ENCODE data around the gene PCDHA4.

Gene PCDHA4

DNA sequence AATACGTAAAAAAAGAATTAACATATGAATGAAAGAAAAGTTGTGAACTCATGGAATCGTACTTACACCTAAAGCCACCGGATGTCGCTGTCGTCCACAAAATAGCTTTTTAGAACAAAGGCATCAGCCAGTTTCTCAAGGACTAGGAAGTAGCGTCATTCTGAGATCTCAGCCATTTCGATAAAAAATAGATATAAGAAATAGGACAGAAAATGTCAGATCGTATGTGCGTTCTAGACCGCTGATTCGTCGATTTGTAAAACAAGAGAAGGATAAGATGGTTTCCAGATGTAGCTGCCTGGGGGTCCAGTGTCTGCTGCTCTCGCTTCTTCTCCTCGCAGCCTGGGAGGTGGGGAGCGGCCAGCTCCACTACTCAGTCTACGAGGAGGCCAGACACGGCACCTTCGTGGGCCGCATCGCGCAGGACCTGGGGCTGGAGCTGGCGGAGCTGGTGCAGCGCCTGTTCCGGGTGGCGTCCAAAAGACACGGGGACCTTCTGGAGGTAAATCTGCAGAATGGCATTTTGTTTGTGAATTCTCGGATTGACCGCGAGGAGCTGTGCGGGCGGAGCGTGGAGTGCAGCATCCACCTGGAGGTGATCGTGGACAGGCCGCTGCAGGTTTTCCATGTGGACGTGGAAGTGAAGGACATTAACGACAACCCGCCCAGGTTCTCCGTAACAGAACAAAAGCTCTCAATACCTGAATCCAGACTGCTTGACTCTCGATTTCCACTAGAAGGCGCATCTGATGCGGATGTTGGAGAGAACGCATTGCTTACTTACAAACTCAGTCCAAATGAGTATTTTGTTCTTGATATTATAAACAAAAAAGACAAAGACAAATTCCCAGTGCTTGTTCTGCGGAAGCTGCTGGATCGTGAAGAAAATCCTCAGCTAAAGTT is 49.2 kb downstream of the PCDHA4 start, which contains the start of gene PCDHA10:
Gene PCDHA10, plus strand, starts transcription at position 126 of the 903 bp plus-strand sequence. Its CDS starts 152 bp downstream, at position 278.
- no peak within 1 kb of the TSS for H3K27ac Mint-ChIP-seq
- peaks cover 3% of the 10 kb centered on the region for H3K27me3 Mint-ChIP-seq (ENCODE audit: low read depth, poor library complexity)
- peaks cover 78% of the 10 kb centered on the region for H3K36me3 Mint-ChIP-seq (ENCODE audit: low read depth)
- H3K4me3 Mint-ChIP-seq: peak within 1 kb of the TSS; percentile 84
- TF ChIP-seq, protein P1, sequence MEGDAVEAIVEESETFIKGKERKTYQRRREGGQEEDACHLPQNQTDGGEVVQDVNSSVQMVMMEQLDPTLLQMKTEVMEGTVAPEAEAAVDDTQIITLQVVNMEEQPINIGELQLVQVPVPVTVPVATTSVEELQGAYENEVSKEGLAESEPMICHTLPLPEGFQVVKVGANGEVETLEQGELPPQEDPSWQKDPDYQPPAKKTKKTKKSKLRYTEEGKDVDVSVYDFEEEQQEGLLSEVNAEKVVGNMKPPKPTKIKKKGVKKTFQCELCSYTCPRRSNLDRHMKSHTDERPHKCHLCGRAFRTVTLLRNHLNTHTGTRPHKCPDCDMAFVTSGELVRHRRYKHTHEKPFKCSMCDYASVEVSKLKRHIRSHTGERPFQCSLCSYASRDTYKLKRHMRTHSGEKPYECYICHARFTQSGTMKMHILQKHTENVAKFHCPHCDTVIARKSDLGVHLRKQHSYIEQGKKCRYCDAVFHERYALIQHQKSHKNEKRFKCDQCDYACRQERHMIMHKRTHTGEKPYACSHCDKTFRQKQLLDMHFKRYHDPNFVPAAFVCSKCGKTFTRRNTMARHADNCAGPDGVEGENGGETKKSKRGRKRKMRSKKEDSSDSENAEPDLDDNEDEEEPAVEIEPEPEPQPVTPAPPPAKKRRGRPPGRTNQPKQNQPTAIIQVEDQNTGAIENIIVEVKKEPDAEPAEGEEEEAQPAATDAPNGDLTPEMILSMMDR (IDR thresholded peaks at IDR 0.05): peak; percentile 23
- H3K9me3 Mint-ChIP-seq: peaks cover 80% of the 10 kb centered on the region
- no peak for DNase-seq
- H3K4me1 Mint-ChIP-seq: no peaks in the 10 kb centered on the region

DNA sequence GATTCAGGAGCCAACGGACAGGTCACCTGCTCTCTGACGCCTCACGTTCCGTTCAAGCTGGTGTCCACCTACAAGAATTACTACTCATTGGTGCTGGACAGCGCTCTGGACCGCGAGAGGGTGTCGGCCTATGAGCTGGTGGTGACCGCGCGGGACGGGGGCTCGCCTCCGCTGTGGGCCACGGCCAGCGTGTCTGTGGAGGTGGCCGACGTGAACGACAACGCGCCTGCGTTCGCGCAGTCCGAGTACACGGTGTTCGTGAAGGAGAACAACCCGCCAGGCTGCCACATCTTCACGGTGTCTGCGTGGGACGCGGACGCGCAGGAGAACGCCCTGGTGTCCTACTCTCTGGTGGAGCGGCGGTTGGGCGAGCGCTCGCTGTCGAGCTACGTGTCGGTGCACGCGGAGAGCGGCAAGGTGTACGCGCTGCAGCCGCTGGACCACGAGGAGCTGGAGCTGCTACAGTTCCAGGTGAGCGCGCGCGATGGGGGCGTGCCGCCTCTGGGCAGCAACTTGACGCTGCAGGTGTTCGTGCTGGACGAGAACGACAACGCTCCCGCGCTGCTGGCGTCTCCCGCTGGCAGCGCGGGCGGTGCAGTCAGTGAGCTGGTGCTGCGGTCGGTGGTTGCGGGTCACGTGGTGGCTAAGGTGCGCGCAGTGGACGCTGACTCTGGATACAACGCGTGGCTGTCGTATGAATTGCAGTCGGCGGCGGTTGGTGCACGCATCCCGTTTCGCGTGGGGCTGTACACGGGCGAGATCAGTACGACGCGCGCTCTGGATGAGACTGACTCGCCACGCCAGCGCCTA is 50.5 kb downstream of the PCDHA4 start:
- peaks cover 3% of the 10 kb centered on the region for H3K27me3 Mint-ChIP-seq (ENCODE audit: low read depth, poor library complexity)
- H3K36me3 Mint-ChIP-seq (ENCODE audit: low read depth): peaks cover 82% of the 10 kb centered on the region
- H3K27ac Mint-ChIP-seq: no peak overlapping the region
- TF ChIP-seq, protein P1 (IDR thresholded peaks at IDR 0.05): no peak
- DNase-seq: no peak
- H3K4me1 Mint-ChIP-seq: no peaks in the 10 kb centered on the region
- H3K9me3 Mint-ChIP-seq: peaks cover 85% of the 10 kb centered on the region
- no peak overlapping the region for H3K4me3 Mint-ChIP-seq

DNA sequence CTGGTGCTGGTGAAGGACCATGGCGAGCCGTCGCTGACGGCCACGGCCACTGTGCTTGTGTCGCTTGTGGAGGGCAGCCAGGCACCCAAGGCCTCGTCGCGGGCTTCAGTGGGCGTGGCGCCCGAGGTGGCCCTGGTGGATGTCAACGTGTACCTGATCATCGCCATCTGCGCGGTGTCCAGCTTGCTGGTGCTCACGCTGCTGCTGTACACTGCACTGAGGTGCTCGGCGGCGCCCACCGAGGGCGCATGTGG is 51.0 kb downstream of the PCDHA4 start:
- Mint-ChIP-seq H3K27ac (no peak overlapping the region), H3K4me3 (no peak overlapping the region), H3K9me3 (peaks cover 86% of the 10 kb centered on the region), H3K36me3 (ENCODE audit: low read depth) (peaks cover 82% of the 10 kb centered on the region), H3K4me1 (no peaks in the 10 kb centered on the region), H3K27me3 (ENCODE audit: low read depth, poor library complexity) (peaks cover 3% of the 10 kb centered on the region)
- no peak for DNase-seq
- TF ChIP-seq, protein P1 (IDR thresholded peaks at IDR 0.05): no peak

DNA sequence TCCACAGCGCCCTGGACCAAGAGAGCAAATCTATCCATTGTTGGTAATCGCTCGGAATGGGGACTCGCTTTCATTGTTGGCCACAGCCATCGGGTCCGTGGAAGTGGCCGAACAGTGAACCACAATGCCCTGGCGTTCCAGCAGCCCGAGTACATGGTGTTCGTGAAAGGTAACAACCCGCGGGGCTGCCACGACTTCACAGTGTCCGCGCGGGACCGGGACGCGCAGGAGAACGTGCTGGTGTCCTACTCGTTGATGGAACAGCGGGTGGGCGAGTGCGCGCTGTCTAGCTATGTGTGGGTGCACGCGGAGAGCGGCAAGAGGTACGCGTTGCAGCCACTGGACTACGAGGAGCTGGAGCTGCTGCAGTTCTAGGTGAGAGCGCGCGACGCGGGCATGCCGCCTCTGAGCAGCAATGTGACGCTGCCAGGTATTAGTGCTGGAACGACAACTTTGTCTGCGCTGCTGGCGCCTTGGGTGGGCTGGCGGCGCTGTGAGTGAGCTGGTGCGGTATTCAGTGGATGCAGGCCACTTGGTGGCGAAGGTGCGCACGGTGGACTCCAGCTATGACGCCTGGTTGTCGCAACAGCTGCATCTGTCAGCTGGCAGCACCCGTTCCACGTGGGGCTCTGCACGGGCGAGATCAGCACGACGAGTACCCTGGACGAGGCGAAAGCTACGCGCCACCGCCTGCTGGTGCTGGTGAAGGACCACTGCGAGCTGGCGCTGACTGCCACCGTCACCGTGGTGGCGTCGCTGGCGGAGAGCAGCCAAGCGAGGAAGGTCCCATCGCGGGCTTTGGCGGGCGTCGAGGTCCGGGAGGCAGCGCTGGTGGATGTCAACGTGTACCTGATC is 55.8 kb downstream of the PCDHA4 start:
- H3K27ac Mint-ChIP-seq: no peak overlapping the region
- peaks cover 84% of the 10 kb centered on the region for H3K36me3 Mint-ChIP-seq (ENCODE audit: low read depth)
- H3K27me3 Mint-ChIP-seq (ENCODE audit: low read depth, poor library complexity): no peaks in the 10 kb centered on the region
- TF ChIP-seq, protein P1 (IDR thresholded peaks at IDR 0.05): no peak
- no peaks in the 10 kb centered on the region for H3K4me1 Mint-ChIP-seq
- H3K9me3 Mint-ChIP-seq: peaks cover 65% of the 10 kb centered on the region
- no peak overlapping the region for H3K4me3 Mint-ChIP-seq
- DNase-seq: no peak
